OCI-LY3 (cell line): Measurements from ENCODE around the gene FAM72B.
"Not testable (repeated sequence)": the region's sequence is repeated elsewhere in the genome, so short reads cannot be mapped to it uniquely, and the experiment has no call there.

Source experiments
- H2AFZ ChIP-seq: fragments of 200-600, 300-600 bp; shearing (Covaris generic); 2 replicates; pipeline ENCODE4 v1.6.0; 2014; ENCODE audit warnings: antibody characterized with exemption, low read depth, low read length
- H3K27ac ChIP-seq: fragments of 200-600, 300-600 bp; sonication (generic); 2 replicates; pipeline ENCODE4 v1.5.1; 2014; ENCODE audit warnings: mild to moderate bottlenecking, low read length, moderate library complexity, mixed read lengths
- H3K27me3 ChIP-seq: fragments of 200-600, 300-600 bp; sonication (generic); 2 replicates; pipeline ENCODE4 v1.6.1; 2014; ENCODE audit warnings: low read depth, low read length, mixed read lengths
- H3K36me3 ChIP-seq: fragments of 200-600, 300-600 bp; sonication (generic); replicated peaks from 2 replicates; pipeline ENCODE3; 2014; ENCODE audit warnings: low read depth, low read length, mixed read lengths
- H3K4me1 ChIP-seq: fragments of 300-600, 200-600 bp; sonication (generic); 2 replicates; pipeline ENCODE4 v1.6.1; 2014; ENCODE audit warnings: low read length, mixed read lengths
- H3K4me2 ChIP-seq: fragments of 200-600, 300-600 bp; sonication (generic); 2 replicates; pipeline ENCODE4 v1.6.1; 2014; ENCODE audit warnings: low read length, mixed read lengths
- H3K4me3 ChIP-seq: fragments of 300-600, 200-600 bp; sonication (generic); 2 replicates; pipeline ENCODE4 v1.5.1; 2014; ENCODE audit warnings: antibody characterized with exemption, mild to moderate bottlenecking, low read length, moderate library complexity
- H3K79me2 ChIP-seq: fragments of 300-600, 200-600 bp; shearing (Covaris generic); 2 replicates; pipeline ENCODE4 v1.6.1; 2014; ENCODE audit warnings: mild to moderate bottlenecking, low read length, mixed read lengths
- H3K9ac ChIP-seq: fragments of 300-600, 200-600 bp; shearing (Covaris generic); 2 replicates; pipeline ENCODE4 v1.6.0; 2014; ENCODE audit warnings: mild to moderate bottlenecking, low read length, moderate library complexity
- H3K9me3 ChIP-seq: fragments of 200-600, 300-600 bp; shearing (Covaris generic); 2 replicates; pipeline ENCODE4 v1.6.1; 2014; ENCODE audit warnings: low read length, mixed read lengths; ENCODE audit not compliant: insufficient read depth
- H4K20me1 ChIP-seq: fragments of 200-600, 300-600 bp; sonication (generic); 2 replicates; pipeline ENCODE4 v1.6.1; 2016; ENCODE audit warnings: low read length, mixed read lengths; ENCODE audit not compliant: insufficient read depth

Gene FAM72B

GRCh38 chr1:121184290-121185127 lies at the start of gene FAM72B, which contains the start of gene SRGAP2C:
FAM72B (minus strand) TSS chr1:121184340; CDS start chr1:121183489, 851 bp downstream.
SRGAP2C (plus strand) TSS chr1:121184975; CDS start chr1:121187447, 2,472 bp downstream.
- Histone ChIP-seq H3K4me2 (peak within 1 kb of the TSS; percentile 49), H3K4me3 (peak within 1 kb of the TSS; percentile 75), H3K9ac (peak within 1 kb of the TSS; percentile 71), H3K27ac (peak within 1 kb of the TSS; percentile 51)
- not testable (repeated sequence) for H3K36me3 ChIP-seq, H2AFZ ChIP-seq, H3K9me3 ChIP-seq, H3K79me2 ChIP-seq, H3K27me3 ChIP-seq, H4K20me1 ChIP-seq, H3K4me1 ChIP-seq

- H3K9ac ChIP-seq, H4K20me1 ChIP-seq, H3K4me1 ChIP-seq, H3K79me2 ChIP-seq, H3K27me3 ChIP-seq, H2AFZ ChIP-seq, H3K36me3 ChIP-seq, H3K4me3 ChIP-seq, H3K27ac ChIP-seq, H3K9me3 ChIP-seq: not testable (repeated sequence)
- 0 out of 2 replicates have a peak overlapping the region, but pooled peaks have one; percentile 27 for H3K4me2 ChIP-seq
Observed at GRCh38 chr1:121232445-121233125, 48.4 kb upstream of the FAM72B start.

GRCh38 chr1:121230636-121231035 lies 46.5 kb upstream of the FAM72B start:
- H3K27me3 ChIP-seq, H3K4me3 ChIP-seq, H2AFZ ChIP-seq, H3K79me2 ChIP-seq, H3K4me1 ChIP-seq, H3K9ac ChIP-seq, H4K20me1 ChIP-seq, H3K27ac ChIP-seq, H3K36me3 ChIP-seq, H3K4me2 ChIP-seq, H3K9me3 ChIP-seq: not testable (repeated sequence)

GRCh38 chr1:121227544-121228330 lies 43.6 kb upstream of the FAM72B start:
- H3K9ac ChIP-seq, H3K4me3 ChIP-seq, H3K4me1 ChIP-seq, H3K27me3 ChIP-seq, H2AFZ ChIP-seq, H3K9me3 ChIP-seq, H3K4me2 ChIP-seq, H3K79me2 ChIP-seq, H3K36me3 ChIP-seq, H4K20me1 ChIP-seq, H3K27ac ChIP-seq: not testable (repeated sequence)

GRCh38 chr1:121226925-121227324 lies 42.8 kb upstream of the FAM72B start:
- H3K36me3 ChIP-seq, H3K27ac ChIP-seq, H3K79me2 ChIP-seq, H3K4me2 ChIP-seq, H3K9me3 ChIP-seq, H4K20me1 ChIP-seq, H2AFZ ChIP-seq, H3K4me3 ChIP-seq, H3K9ac ChIP-seq, H3K27me3 ChIP-seq, H3K4me1 ChIP-seq: not testable (repeated sequence)

GRCh38 chr1:121226295-121226904 lies 42.3 kb upstream of the FAM72B start:
- H3K36me3 ChIP-seq, H3K4me2 ChIP-seq, H2AFZ ChIP-seq, H4K20me1 ChIP-seq, H3K9me3 ChIP-seq, H3K4me3 ChIP-seq, H3K79me2 ChIP-seq, H3K9ac ChIP-seq, H3K27ac ChIP-seq, H3K27me3 ChIP-seq: not testable (repeated sequence)
- peaks cover 13% of the 10 kb centered on the region for H3K4me1 ChIP-seq

GRCh38 chr1:121224714-121225113 lies 40.6 kb upstream of the FAM72B start:
- Histone ChIP-seq H3K4me2 (peak overlapping the region; percentile 50), H3K27ac (peak overlapping the region; percentile 45; the same call in 1 of the 2 replicates), H3K4me1 (peaks cover 14% of the 10 kb centered on the region)
- not testable (repeated sequence) for H3K9me3 ChIP-seq, H3K4me3 ChIP-seq, H3K79me2 ChIP-seq, H4K20me1 ChIP-seq, H2AFZ ChIP-seq, H3K27me3 ChIP-seq, H3K9ac ChIP-seq, H3K36me3 ChIP-seq

- H3K9me3 ChIP-seq, H4K20me1 ChIP-seq, H3K79me2 ChIP-seq, H3K27ac ChIP-seq, H3K27me3 ChIP-seq, H3K36me3 ChIP-seq, H3K4me3 ChIP-seq, H2AFZ ChIP-seq, H3K9ac ChIP-seq: not testable (repeated sequence)
- peaks cover 14% of the 10 kb centered on the region for H3K4me1 ChIP-seq
- H3K4me2 ChIP-seq = peak overlapping the region; percentile 31; the same call in 1 of the 2 replicates
Observed at GRCh38 chr1:121221770-121222169, 37.6 kb upstream of the FAM72B start.

GRCh38 chr1:121216676-121217075 lies 32.5 kb upstream of the FAM72B start:
- not testable (repeated sequence) for H3K79me2 ChIP-seq, H3K27me3 ChIP-seq, H3K4me2 ChIP-seq, H3K27ac ChIP-seq, H2AFZ ChIP-seq, H3K9ac ChIP-seq, H3K36me3 ChIP-seq, H3K9me3 ChIP-seq, H4K20me1 ChIP-seq, H3K4me3 ChIP-seq, H3K4me1 ChIP-seq
